Caco-2 (cell line): ENCODE measurements around the gene SCGB1D1. TPM values are rescaled to one million over a fixed set of nuclear protein-coding genes. Genes with fewer than 3 reads are reported as not detected.

Experiments
- BruUV-seq: library from RNA; stranded (reverse); fragments of 400-500 nt; replicated peaks from 2 replicates; lab custom pipeline; 2021; lab: Mats Ljungman, UMichigan
- CTCF ChIA-PET: fragments of 300-600 bp; sonication (Branson Sonifier 250); formaldehyde crosslinking; loops from one replicate; lab custom pipeline; 2022; ENCODE audit warnings: antibody characterized with exemption; lab: Charles Lee
- POLR2A ChIA-PET: fragments of 300-600 bp; sonication (Branson Sonifier 250); formaldehyde crosslinking; loops from one replicate; lab custom pipeline; 2022; ENCODE audit warnings: antibody characterized with exemption; lab: Charles Lee
- DNase-seq, 2 experiments: peaks; one replicate each; pipeline versions ENCODE4 v3.0.0 to v3.0.0-alpha.2; 2020 to 2022
- H3K27me3 ChIP-seq: replicated peaks from 2 replicates; pipeline ENCODE4 v1.6.0; 2011; ENCODE audit warnings: low read length; ENCODE audit not compliant: control insufficient read depth, insufficient read depth
- H3K36me3 ChIP-seq: 2 replicates; pipeline ENCODE4 v1.5.1; 2011; ENCODE audit warnings: low read length; ENCODE audit not compliant: control insufficient read depth, insufficient read depth
- H3K4me1 ChIP-seq: fragments of 250-450 bp; sonication (Bioruptor Pico); 2 replicates; pipeline ENCODE4 v1.5.1; 2020; ENCODE audit warnings: mild to moderate bottlenecking
- H3K4me3 ChIP-seq: 2 replicates; pipeline ENCODE4 v1.5.1; 2011; ENCODE audit warnings: low read depth, mild to moderate bottlenecking, control low read depth, low read length
- H3K9me3 ChIP-seq: fragments of 250-450 bp; sonication (Bioruptor Pico); 2 replicates; pipeline ENCODE4 v1.5.1; 2020; ENCODE audit warnings: mild to moderate bottlenecking, moderate library complexity
- H3K27ac Mint-ChIP-seq: one replicate; pipeline ENCODE4 v1.8.0; 2022; ENCODE audit warnings: mixed read lengths; ENCODE audit not compliant: unreplicated experiment
- H3K27me3 Mint-ChIP-seq: one replicate; pipeline ENCODE4 v1.8.0; 2022; ENCODE audit warnings: mixed read lengths; ENCODE audit not compliant: insufficient read depth, unreplicated experiment
- H3K36me3 Mint-ChIP-seq: one replicate; pipeline ENCODE4 v1.8.0; 2022; ENCODE audit warnings: mild to moderate bottlenecking, mixed read lengths; ENCODE audit not compliant: insufficient read depth, unreplicated experiment
- H3K4me1 Mint-ChIP-seq: one replicate; pipeline ENCODE4 v1.8.0; 2022; ENCODE audit warnings: low read depth, mixed read lengths; ENCODE audit not compliant: unreplicated experiment
- H3K4me3 Mint-ChIP-seq: one replicate; pipeline ENCODE4 v1.8.0; 2022; ENCODE audit warnings: mild to moderate bottlenecking, moderate library complexity, mixed read lengths; ENCODE audit not compliant: unreplicated experiment
- H3K9me3 Mint-ChIP-seq: one replicate; pipeline ENCODE4 v1.8.0; 2022; ENCODE audit warnings: mixed read lengths; ENCODE audit not compliant: unreplicated experiment
- intact Hi-C: fragments of 100-400 bp; cut with micrococcal nuclease; formaldehyde crosslinking; loops from one replicate; pipeline ENCODE4 v1.10.0; 2022; ENCODE audit not compliant: unreplicated experiment
- total RNA-seq: library from RNA; stranded (reverse); gene quantifications from 2 replicates; pipeline ENCODE4 v1.2.3, GENCODE V29; 2022
- TF ChIP-seq, protein P1 (sequence below), 2 experiments: fragments of 200-600 bp in 1 of 2; IDR thresholded peaks; 1 replicate in 1 of 2; 2 replicates in 1 of 2; pipeline versions ENCODE4 v1.5.1 to v1.8.0; 2011 to 2022; ENCODE audit warnings: antibody characterized with exemption in 1 of 2, control low read depth in 1 of 2, inconsistent platforms in 1 of 2, low read depth in 1 of 2, low read length in 1 of 2, mild to moderate bottlenecking in 1 of 2, moderate library complexity in 1 of 2; ENCODE audit not compliant: insufficient read depth in 1 of 2, severe bottlenecking in 1 of 2, unreplicated experiment in 1 of 2

The SCGB1D1 gene
- total RNA-seq, 1 experiment from 2014 or later, result not detected

DNA sequence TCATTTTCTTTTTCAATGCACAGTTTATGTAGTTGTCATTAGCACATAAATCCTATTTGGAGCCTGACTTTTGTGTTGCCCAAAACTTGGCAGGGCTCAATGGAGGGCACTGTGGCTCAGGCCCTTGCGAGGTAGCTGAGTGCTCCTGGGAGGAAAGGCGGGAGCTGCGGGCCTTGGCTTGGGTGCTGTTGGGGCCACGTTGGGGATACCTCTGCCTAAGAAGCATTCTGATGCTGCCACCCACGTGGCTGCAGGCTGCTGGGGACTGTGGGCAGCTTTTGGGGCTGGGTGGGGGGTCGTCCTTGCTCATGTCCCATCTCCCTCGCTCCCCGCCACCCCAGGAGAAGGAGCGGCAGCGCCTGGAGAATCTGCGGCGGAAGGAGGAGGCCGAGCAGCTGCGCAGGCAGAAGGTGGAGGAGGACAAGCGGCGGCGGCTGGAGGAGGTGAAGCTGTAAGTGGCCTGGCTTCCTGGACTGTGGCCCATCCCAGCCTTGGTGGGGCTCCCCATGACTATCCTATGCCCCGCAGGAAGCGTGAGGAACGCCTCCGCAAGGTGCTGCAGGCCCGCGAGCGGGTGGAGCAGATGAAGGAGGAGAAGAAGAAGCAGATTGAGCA, 45.3 kb upstream of the SCGB1D1 start:
- peaks cover 74% of the 10 kb centered on the region for H3K36me3 Mint-ChIP-seq
- CTCF ChIA-PET, result interaction anchor here (0.6 kb wide), 1 partner anchor 28 kb away, joined by 3 read pairs; no protein-coding TSS in a partner anchor
- no peak for DNase-seq
- H3K36me3 ChIP-seq, result peaks cover 3% of the 10 kb centered on the region; the same call in 1 of the 2 replicates
- POLR2A ChIA-PET, result no interaction called here
- H3K27me3 Mint-ChIP-seq, result no peaks in the 10 kb centered on the region
- no peaks in the 10 kb centered on the region for H3K4me1 Mint-ChIP-seq
- H3K27ac Mint-ChIP-seq, result no peak overlapping the region
- no TSS peak for BruUV-seq
- no peaks in the 10 kb centered on the region for H3K9me3 ChIP-seq
- TF ChIP-seq, protein P1, sequence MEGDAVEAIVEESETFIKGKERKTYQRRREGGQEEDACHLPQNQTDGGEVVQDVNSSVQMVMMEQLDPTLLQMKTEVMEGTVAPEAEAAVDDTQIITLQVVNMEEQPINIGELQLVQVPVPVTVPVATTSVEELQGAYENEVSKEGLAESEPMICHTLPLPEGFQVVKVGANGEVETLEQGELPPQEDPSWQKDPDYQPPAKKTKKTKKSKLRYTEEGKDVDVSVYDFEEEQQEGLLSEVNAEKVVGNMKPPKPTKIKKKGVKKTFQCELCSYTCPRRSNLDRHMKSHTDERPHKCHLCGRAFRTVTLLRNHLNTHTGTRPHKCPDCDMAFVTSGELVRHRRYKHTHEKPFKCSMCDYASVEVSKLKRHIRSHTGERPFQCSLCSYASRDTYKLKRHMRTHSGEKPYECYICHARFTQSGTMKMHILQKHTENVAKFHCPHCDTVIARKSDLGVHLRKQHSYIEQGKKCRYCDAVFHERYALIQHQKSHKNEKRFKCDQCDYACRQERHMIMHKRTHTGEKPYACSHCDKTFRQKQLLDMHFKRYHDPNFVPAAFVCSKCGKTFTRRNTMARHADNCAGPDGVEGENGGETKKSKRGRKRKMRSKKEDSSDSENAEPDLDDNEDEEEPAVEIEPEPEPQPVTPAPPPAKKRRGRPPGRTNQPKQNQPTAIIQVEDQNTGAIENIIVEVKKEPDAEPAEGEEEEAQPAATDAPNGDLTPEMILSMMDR (IDR thresholded peaks at IDR 0.05; ENCODE audit: insufficient read depth in 1 of 2, low read depth in 1 of 2, low read length in 1 of 2, severe bottlenecking in 1 of 2, unreplicated experiment in 1 of 2), result no peak
- H3K9me3 Mint-ChIP-seq, result no peaks in the 10 kb centered on the region
- H3K4me3 Mint-ChIP-seq, result no peak overlapping the region
- H3K4me3 ChIP-seq, result no peak overlapping the region
- H3K4me1 ChIP-seq, result no peaks in the 10 kb centered on the region
- intact Hi-C loops, result no loop called here
- H3K27me3 ChIP-seq, result no peaks in the 10 kb centered on the region

DNA sequence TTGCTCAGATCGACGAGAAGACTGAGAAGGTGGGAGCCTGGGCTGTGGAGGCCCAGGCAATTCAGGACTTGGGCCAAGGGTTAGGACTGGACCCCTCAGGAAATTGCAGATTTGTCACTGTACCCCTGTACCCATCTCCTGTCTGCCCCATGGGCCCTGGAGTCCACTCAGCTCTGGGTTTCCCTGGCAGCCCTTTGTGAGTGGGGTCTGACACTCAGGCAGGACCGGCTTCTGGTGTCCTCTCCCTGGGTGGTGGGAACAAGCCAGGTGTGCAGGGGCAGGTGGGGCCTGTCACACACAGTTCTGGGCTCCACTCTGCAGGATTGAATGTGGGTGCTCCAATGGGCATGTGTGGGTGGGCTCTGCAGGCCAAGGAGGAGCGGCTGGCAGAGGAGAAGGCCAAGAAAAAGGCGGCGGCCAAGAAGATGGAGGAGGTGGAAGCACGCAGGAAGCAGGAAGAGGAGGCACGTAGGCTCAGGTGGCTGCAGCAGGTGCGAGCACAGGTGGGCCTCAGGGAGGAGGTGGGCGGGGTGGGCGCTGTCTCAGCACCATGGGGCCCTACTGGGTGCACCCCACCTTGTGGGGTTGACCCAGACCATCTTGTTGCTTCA, 44.6 kb upstream of the SCGB1D1 start:
- H3K36me3 Mint-ChIP-seq, result peaks cover 71% of the 10 kb centered on the region

DNA sequence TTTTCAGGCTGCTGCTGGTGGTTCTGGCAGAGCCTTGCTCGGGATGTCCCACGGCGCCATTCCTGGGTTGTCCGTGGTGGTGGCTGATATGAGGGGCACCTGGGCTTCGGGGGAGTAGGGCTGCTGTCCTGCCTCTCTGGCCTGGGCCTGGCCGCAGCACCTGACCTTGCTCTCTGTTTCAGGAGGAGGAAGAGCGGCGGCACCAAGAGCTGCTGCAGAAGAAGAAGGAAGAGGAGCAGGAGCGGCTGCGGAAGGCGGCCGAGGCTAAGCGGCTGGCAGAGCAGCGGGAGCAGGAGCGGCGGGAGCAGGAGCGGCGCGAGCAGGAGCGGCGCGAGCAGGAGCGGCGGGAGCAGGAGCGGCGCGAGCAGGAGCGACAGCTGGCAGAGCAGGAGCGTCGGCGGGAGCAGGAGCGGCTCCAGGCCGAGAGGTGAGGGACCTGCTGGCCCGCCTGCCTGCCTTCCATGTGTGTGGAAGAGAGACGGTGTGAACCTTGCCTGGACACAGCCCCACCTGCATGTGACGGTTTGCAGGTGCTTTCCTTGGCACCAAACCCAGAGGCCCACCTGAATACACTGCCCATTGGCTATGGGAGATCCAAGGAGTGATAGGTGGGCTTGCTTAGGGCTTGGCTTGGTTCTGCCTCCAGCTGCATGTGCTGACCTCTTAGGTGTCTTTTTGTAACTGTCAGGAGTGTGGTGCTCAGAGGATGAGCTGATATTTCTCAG, 43.4 kb upstream of the SCGB1D1 start:
- Mint-ChIP-seq H3K4me1 (no peaks in the 10 kb centered on the region), H3K27me3 (no peaks in the 10 kb centered on the region), H3K4me3 (no peak overlapping the region), H3K36me3 (peaks cover 65% of the 10 kb centered on the region), H3K9me3 (no peaks in the 10 kb centered on the region), H3K27ac (no peak overlapping the region)
- BruUV-seq, result no TSS peak
- intact Hi-C loops, result no loop called here
- DNase-seq, result peak in 1 of 2 experiments; percentile 31
- Histone ChIP-seq H3K36me3 (peaks cover 5% of the 10 kb centered on the region), H3K9me3 (no peaks in the 10 kb centered on the region), H3K4me1 (no peaks in the 10 kb centered on the region), H3K27me3 (no peaks in the 10 kb centered on the region), H3K4me3 (no peak overlapping the region)
- ChIA-PET POLR2A (no interaction called here), CTCF (no interaction called here)
- TF ChIP-seq, protein P1 (IDR thresholded peaks at IDR 0.05; ENCODE audit: insufficient read depth in 1 of 2, low read depth in 1 of 2, low read length in 1 of 2, severe bottlenecking in 1 of 2, unreplicated experiment in 1 of 2), result no peak

More for the DNA sequence above, 44.6 kb upstream of the SCGB1D1 start:
- Histone ChIP-seq H3K27me3 (no peaks in the 10 kb centered on the region), H3K4me1 (no peaks in the 10 kb centered on the region), H3K36me3 (peaks cover 3% of the 10 kb centered on the region; the same call in 1 of the 2 replicates), H3K9me3 (no peaks in the 10 kb centered on the region), H3K4me3 (no peak overlapping the region)
- H3K4me3 Mint-ChIP-seq, result no peak overlapping the region
- H3K27ac Mint-ChIP-seq, result no peak overlapping the region
- CTCF ChIA-PET, result no interaction called here
- BruUV-seq, result no TSS peak
- H3K9me3 Mint-ChIP-seq, result no peaks in the 10 kb centered on the region
- no peaks in the 10 kb centered on the region for H3K27me3 Mint-ChIP-seq
- H3K4me1 Mint-ChIP-seq, result no peaks in the 10 kb centered on the region
- TF ChIP-seq, protein P1 (IDR thresholded peaks at IDR 0.05; ENCODE audit: insufficient read depth in 1 of 2, low read depth in 1 of 2, low read length in 1 of 2, severe bottlenecking in 1 of 2, unreplicated experiment in 1 of 2), result no peak
- intact Hi-C loops, result no loop called here
- POLR2A ChIA-PET, result no interaction called here
- DNase-seq, result no peak
